A673 (cell line): ENCODE data around the gene PRKAR2A.

Source experiments
- EZH2 ChIP-seq: fragments of 200-600 bp; sonication (generic); IDR thresholded peaks from 2 replicates; pipeline ENCODE4 v1.6.1; 2017; ENCODE audit warnings: borderline replicate concordance, low read depth, mild to moderate bottlenecking, mixed read lengths, antibody characterized with exemption, low read length; ENCODE audit not compliant: poor library complexity, severe bottlenecking
- TF ChIP-seq, protein P1 (sequence below): fragments of 300-800, 200-600 bp; sonication (generic); conservative IDR thresholded peaks from 2 replicates; pipeline ENCODE4 v1.5.1; 2017; ENCODE audit warnings: low read depth, mild to moderate bottlenecking, antibody characterized with exemption, low read length, moderate library complexity, mixed read lengths

GRCh38 chr3:48811524-48811923, 36.1 kb downstream of the PRKAR2A start:
- TF ChIP-seq, protein P1, sequence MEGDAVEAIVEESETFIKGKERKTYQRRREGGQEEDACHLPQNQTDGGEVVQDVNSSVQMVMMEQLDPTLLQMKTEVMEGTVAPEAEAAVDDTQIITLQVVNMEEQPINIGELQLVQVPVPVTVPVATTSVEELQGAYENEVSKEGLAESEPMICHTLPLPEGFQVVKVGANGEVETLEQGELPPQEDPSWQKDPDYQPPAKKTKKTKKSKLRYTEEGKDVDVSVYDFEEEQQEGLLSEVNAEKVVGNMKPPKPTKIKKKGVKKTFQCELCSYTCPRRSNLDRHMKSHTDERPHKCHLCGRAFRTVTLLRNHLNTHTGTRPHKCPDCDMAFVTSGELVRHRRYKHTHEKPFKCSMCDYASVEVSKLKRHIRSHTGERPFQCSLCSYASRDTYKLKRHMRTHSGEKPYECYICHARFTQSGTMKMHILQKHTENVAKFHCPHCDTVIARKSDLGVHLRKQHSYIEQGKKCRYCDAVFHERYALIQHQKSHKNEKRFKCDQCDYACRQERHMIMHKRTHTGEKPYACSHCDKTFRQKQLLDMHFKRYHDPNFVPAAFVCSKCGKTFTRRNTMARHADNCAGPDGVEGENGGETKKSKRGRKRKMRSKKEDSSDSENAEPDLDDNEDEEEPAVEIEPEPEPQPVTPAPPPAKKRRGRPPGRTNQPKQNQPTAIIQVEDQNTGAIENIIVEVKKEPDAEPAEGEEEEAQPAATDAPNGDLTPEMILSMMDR: no peak
- no peak for TF ChIP-seq EZH2
